HG02571 (cell line): ENCODE data around the gene RSBN1.

Source experiments
- ATAC-seq: cut with Tn5 transposase; IDR thresholded peaks from one replicate; pipeline ENCODE4 v1.9.1; 2021; ENCODE audit warnings: mild to moderate bottlenecking, moderate library complexity; ENCODE audit not compliant: unreplicated experiment

Gene RSBN1

GRCh38 chr1:113813218-113813617, 942 bp upstream of the RSBN1 start:
- no peak for ATAC-seq

GRCh38 chr1:113812661-113813135, 422 bp upstream of the RSBN1 start:
- no peak for ATAC-seq

- peak; percentile 20 for ATAC-seq
These were observed 954 bp downstream of the RSBN1 start for GRCh38 chr1:113811156-113811887.

- ATAC-seq, result no peak
These were observed 2.3 kb downstream of the RSBN1 start for GRCh38 chr1:113809670-113810602.

DNA sequence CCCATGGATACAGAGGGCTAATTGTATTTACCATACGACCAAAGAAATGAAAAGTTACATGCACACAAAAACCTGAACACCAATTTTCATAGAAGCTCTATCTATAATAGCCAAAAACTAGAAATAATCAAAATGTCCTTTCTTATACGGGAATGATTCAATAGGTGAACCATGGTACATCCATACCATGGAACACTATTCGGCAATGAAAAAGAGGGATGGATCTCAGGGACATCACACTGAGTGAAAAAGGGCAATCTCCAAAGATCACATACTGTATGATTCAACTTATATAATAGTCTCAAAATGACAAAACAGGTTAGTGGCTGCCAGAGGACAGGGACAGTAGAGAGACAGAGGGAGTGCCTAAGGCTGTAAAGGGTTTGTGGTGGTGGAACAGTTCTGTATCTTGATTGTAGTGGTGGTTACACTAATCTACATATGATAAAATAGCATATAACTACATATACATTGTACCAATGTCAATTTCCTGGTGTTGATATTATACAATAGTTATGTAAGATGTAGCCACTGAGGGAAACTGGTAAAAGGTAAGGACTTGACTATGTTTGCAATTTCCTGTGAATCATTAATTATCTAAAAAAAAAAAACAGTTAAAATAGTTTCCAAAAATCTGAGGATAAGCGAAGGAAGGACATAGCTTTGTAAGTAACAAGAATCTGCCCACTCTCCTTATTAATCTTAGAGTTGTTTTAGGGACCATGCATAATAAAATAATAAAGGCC, 3.7 kb downstream of the RSBN1 start:
- ATAC-seq, result no peak

GRCh38 chr1:113805639-113806038, 6.6 kb downstream of the RSBN1 start:
- no peak for ATAC-seq

- no peak for ATAC-seq
These were observed 7.1 kb downstream of the RSBN1 start for GRCh38 chr1:113805256-113805531.

- ATAC-seq, result no peak
These were observed 7.6 kb downstream of the RSBN1 start for GRCh38 chr1:113804421-113805255.

- no peak for ATAC-seq
These were observed 9.8 kb downstream of the RSBN1 start for GRCh38 chr1:113802367-113803007.

GRCh38 chr1:113800487-113800886, 11.8 kb downstream of the RSBN1 start:
- no peak for ATAC-seq

- no peak for ATAC-seq
These were observed 14.8 kb downstream of the RSBN1 start for GRCh38 chr1:113797472-113797871.

DNA sequence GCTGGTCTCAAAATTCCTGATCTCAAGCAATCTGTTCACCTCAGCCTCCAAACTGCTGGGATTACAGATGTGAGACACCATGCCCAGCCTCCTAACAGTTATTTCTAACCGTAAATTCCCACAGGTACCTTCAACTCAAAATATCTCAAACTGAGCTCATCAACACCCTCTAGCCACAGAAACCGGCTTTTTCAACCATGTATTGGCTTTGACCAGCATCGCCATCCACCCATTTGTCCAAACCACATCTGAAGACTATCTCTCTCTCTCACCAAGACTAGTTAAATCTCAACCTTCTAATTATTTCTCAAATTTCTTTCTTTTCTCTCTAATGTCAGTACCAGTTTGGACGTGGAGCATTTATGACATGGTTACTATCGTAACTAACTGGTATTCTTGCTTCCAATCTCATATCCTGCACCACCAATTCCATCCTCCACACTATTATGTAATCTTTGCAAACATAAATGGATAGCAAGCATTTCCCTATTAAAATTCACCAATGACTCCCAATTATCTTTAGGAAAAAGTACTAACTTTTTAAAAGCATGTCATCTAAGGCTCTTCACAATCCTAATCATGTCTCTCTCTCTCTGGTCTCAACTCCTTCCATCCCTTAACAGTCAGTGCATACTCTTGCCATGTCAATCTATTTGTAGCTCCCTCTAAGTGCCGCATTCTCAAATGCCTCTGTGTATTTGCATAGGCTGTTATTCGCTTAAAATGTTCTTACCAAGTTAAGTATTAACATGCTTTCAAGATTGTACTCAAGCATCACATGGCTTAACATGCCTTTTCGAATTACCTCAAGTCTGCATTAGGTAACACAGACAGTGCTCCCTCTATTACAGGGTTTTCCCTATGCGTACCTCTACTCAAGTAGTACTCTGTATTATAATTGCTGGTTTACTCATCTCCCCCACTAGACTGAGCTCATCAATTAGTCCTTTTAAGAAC, 18.1 kb downstream of the RSBN1 start:
- ATAC-seq, result no peak

DNA sequence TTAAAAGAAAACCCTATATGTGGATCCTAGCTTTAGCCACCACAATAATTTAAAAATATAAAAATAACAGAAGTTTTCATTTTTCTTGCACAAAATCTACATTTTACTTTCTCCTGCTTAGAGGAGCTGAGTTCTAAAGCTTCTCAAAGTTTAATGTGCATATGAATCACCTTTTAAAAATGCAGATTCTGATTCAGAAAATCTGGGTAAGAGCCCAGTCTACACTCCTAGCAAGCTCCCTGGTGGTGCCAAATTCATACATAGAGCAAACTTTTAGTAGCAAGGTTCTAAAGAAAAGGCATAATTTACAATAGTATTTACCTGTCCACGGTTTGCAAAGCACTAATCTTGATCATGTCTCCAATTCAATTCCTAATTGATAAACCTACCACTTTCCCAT, 19.3 kb downstream of the RSBN1 start:
- no peak for ATAC-seq

DNA sequence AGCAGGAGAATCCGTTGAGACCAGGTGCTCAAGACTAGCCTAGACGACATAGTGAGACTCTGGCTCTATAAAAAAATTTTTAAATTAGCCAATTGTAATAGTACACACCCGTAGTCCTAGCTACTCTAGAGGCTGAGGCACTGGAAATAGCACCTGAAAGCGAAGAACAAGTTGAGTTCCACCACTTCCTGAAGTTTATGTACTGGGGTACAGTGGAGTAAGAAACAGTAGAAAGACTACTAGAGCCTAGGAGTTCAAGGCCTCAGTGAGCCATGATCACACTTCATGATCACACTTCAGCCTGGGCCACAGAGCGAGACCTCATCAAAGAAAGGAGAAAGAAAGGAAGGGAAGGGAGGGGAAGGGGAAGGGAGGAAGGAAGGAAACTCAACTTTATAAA, 19.8 kb downstream of the RSBN1 start:
- ATAC-seq, result no peak

DNA sequence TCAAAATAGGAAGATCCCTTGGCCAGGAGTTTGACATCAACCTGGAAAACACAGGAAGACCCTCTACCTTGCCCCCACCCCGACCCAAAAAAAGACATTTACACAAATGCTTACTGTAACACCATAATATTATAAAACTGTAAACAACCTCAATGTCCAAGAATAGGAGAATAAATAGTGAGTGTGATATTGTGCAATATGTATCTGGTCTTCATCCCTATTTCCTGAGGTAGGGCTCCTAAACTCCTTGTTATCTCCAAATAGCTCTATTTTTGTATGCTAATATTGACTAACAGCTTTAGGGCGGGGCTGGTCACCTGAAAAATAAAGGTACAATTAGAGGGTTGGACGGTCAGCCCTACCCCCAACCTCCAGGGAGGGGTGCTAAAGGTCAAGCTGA, 23.5 kb downstream of the RSBN1 start:
- no peak for ATAC-seq

DNA sequence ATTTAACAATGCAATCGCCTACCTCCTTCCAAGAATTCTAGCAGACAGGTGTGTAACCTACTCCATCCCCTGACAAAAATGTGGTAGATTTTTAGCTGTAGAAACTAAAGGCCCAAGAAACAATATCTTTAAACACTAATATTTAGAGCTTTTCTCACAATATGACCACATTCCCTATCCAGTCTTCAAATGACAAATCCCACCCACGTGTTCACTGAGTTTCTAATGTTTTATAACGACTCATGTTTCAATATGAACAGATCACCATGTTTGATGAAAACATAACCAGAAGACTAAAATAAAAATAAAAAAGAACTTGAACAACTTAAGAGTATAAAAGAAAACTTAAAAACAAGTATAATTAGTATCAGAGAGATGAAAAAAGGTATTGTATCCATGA, 24.6 kb downstream of the RSBN1 start:
- ATAC-seq, result no peak

DNA sequence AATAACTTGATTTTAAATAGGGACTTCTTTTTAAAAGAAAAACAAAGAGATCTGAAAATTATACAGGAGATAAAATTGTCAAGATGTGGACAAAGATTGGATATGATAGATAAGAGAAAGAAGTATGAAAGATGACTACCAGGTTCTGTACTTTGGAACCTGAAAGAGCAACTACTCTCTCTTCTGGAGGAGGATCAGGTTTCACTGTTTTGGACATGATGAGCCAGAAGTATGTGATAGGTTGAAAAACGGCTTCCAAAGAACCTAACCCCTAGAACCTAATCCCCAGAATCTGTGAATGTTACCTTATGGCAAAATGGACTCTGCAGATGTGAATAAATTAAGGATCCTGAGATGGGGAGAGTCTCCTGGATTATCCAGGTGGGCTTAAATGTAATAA, 26.2 kb downstream of the RSBN1 start:
- ATAC-seq, result no peak

DNA sequence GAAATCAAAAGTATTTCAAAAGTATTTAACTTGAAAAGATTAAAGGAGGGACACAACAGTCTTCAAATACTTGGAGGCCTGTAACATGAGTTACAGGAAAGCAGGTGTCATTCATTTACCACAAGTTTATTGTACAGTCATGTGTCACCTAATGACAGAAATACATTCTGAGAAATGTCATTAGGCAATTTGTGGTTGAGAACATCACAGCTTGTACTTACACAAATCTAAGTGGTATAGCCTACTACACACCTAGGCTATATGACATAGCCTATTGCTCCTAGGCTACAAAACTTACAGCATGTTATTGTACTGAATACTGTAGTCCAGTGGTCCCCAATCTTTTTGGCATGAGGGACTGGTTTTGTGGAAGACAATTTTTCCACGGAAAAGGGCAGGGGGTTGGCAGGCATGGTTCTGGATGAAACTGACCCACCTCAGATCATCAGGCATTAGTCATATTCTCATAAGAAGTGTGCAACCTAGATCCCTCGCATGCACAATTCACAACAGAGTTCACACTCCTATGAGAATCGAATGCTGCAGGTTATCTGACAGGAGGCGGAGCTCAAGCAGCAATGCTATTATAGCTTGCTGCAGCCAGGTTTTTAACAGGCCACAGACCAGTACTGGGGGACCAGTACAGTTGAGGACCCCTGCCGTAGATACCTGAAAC, 28.0 kb downstream of the RSBN1 start:
- peak; percentile 43 for ATAC-seq
